Immature natural killer cell (primary cell): ENCODE results near the gene MOK. TPM values are rescaled to one million over a fixed set of nuclear protein-coding genes. Genes with fewer than 3 reads are reported as not detected.
"Not testable (repeated sequence)": the region's sequence is repeated elsewhere in the genome, so short reads cannot be mapped to it uniquely, and the experiment has no call there.

Source experiments
- DNase-seq, 3 donors: peaks; one replicate each; pipeline ENCODE4 v3.0.0; 2022; ENCODE audit warnings: mixed read lengths in 1 of 3
- H3K27ac Mint-ChIP-seq, 6 donors: one replicate each; pipeline ENCODE4 v1.8.0; 2020; ENCODE audit warnings: mixed read lengths in 6 of 6, mild to moderate bottlenecking in 5 of 6, inconsistent platforms in 4 of 6, moderate library complexity in 3 of 6
- H3K27me3 Mint-ChIP-seq, 3 donors: one replicate each; pipeline ENCODE4 v1.8.0; 2020 to 2021; ENCODE audit warnings: low read depth in 3 of 3, mild to moderate bottlenecking in 3 of 3, mixed read lengths in 3 of 3, moderate library complexity in 3 of 3, inconsistent platforms in 1 of 3
- H3K36me3 Mint-ChIP-seq, 3 donors: one replicate each; pipeline ENCODE4 v1.8.0; 2020; ENCODE audit warnings: mixed read lengths in 3 of 3, inconsistent platforms in 2 of 3, mild to moderate bottlenecking in 2 of 3
- H3K4me1 Mint-ChIP-seq, 2 donors: one replicate each; pipeline ENCODE4 v1.8.0; 2020; ENCODE audit warnings: inconsistent platforms in 2 of 2, mild to moderate bottlenecking in 2 of 2, mixed read lengths in 2 of 2, moderate library complexity in 1 of 2
- H3K4me3 Mint-ChIP-seq, 5 donors: one replicate each; pipeline ENCODE4 v1.8.0; 2020; ENCODE audit warnings: mild to moderate bottlenecking in 5 of 5, mixed read lengths in 5 of 5, inconsistent platforms in 3 of 5, moderate library complexity in 3 of 5
- H3K9me3 Mint-ChIP-seq, 6 donors: one replicate each; pipeline ENCODE4 v1.8.0; 2020; ENCODE audit warnings: mild to moderate bottlenecking in 6 of 6, mixed read lengths in 6 of 6, inconsistent platforms in 4 of 6, moderate library complexity in 3 of 6
- polyA plus RNA-seq, 3 donors: library from polyadenylated mRNA; unstranded; fragments of 300-500 nt; fragmentation: Illumina TruSeq; gene quantifications; one replicate each; pipeline ENCODE4 v1.2.3, GENCODE V29; 2021

MOK gene
- polyA plus RNA-seq, 3 donors from 2014 or later, result 1.8 to 4.9 (median 3.2) TPM

DNA sequence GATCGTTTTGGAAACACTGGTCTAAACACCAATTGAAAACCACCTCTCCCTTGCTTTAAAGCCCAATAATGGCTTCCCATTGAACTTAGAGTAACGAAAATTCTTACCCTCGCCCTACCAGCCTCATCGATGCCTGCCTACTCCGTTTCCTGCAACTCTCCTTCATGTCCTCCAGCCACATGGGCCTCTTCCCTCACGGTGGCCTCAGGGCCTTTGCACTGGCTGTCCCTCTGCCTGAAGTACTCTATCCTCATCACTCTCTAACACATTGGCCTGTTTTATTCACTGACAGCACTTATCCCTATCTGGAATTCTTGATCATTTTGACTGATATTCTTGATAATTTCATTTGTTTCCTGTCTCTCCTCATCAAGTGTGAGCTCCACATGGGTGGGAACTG is 46.8 kb downstream of the MOK start:
- H3K27me3 Mint-ChIP-seq, result peaks cover 0 to 1% (median 0%) of the 10 kb centered on the region in 3 donors
- no peak overlapping the region for H3K4me3 Mint-ChIP-seq
- H3K4me1 Mint-ChIP-seq, result no peaks in the 10 kb centered on the region
- DNase-seq, result no peak
- H3K9me3 Mint-ChIP-seq, result no peaks in the 10 kb centered on the region
- H3K36me3 Mint-ChIP-seq, result no peaks in the 10 kb centered on the region
- no peak overlapping the region for H3K27ac Mint-ChIP-seq

DNA sequence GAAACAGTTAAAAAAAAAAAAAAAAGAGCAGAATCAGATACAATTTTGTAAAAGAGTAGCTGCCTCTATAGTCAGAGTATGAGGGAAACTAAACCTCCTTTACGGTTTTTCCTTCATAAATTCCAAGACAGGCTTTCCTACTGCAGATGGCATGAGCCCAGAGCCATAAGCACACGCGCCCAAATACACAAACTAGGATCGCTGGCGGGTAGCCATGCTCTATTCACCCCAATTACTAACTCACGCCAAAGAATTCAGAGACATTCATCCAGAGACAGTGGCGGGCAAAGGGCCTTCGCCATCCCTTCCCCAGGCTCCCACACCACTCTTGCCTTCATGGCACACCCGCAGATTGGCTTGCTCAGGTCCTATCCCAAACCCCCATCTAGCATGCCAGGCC is 48.2 kb downstream of the MOK start:
- Mint-ChIP-seq H3K27me3 (peaks cover 0 to 3% (median 0%) of the 10 kb centered on the region in 3 donors), H3K27ac (no peak overlapping the region), H3K36me3 (no peaks in the 10 kb centered on the region), H3K4me3 (no peak overlapping the region), H3K9me3 (no peaks in the 10 kb centered on the region), H3K4me1 (no peaks in the 10 kb centered on the region)
- DNase-seq, result no peak

DNA sequence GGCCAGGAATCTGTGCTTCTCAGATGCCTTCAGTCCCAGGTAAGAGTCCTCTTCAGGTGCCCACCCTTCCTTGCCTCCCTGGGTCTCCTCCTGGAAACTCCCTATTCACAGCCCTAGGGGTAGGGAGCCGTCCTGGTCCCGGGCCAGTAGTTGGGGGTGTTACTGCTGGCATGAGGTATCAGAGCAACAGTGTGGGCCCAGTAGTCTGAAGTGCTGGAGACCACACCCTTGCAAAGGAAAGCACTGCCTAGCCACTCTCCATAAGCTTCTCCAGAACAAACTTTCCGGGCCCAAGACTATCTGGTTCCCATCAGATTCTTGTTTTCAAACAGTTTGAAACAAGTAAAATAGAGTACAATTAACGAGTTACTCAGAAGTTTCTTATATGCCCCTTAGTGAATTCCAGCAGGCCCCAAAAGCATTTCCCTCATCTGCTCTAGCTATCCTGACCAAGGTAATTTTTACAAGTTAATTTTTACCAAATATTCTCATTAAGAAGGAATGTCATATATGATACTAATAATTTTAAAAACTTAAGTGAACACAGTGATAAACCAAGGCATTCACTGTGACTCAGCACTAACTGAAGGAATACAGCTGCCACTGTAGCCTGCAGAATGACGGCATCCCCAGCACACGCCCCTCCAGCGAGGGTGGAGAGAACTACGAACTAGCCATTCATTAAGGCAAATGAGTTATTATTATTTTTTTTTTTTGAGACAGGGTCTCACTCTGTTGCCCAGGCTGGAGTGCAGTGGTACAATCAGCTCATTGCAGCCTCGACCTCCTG is 49.4 kb downstream of the MOK start:
- no peaks in the 10 kb centered on the region for H3K9me3 Mint-ChIP-seq
- no peak overlapping the region for H3K27ac Mint-ChIP-seq
- peaks cover 0 to 3% (median 0%) of the 10 kb centered on the region in 3 donors for H3K27me3 Mint-ChIP-seq
- no peaks in the 10 kb centered on the region for H3K4me1 Mint-ChIP-seq
- no peak overlapping the region for H3K4me3 Mint-ChIP-seq
- no peak for DNase-seq
- H3K36me3 Mint-ChIP-seq, result no peaks in the 10 kb centered on the region

DNA sequence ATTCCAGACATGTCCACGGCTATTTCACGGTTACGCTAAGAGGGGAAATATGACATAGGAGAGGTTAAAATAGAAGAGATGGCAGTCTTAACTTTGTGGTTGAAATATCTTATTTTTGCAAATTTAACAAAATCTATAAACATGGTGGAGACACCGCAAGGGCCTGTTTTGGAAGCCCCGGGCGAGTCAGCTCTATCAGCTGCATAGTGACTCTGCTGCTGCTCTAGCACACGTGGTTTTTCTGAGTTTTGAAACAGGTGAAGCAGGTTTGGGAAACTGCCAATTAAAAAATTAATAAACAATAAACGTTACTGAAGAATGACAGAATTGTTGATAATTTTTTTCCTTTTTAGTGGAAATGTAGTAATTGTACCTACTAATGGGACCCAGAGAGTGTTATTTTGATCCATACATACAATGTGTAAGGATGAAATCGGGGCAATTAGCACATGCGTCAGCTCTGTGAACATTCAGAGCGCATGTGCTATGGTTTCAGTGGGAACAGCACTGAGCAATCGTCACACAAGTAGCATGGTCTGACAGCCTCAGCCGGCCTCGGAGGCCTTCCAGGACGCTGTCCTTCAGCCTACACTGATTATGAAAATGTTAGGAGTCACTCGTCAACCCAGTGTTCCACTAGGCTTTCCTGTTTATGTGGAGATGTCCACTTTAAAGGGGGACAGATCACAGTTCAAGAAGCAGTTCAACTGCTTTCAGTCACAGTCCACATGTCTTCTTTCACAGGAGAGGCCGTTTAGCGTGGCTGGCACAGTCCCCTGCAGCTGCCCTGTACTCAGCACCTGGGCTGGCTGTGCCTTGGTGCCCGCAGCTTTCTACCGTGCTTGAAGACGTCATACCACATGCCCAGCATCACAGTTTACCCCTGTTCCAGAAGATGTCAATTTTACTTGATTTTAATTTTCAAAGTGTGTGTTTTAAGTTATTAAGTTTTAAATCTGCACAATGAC is 51.8 kb downstream of the MOK start:
- Mint-ChIP-seq H3K4me3 (no peak overlapping the region), H3K9me3 (no peaks in the 10 kb centered on the region), H3K4me1 (no peaks in the 10 kb centered on the region), H3K27me3 (peaks cover 0 to 3% (median 2%) of the 10 kb centered on the region in 3 donors), H3K36me3 (no peaks in the 10 kb centered on the region), H3K27ac (no peak overlapping the region)
- no peak for DNase-seq

DNA sequence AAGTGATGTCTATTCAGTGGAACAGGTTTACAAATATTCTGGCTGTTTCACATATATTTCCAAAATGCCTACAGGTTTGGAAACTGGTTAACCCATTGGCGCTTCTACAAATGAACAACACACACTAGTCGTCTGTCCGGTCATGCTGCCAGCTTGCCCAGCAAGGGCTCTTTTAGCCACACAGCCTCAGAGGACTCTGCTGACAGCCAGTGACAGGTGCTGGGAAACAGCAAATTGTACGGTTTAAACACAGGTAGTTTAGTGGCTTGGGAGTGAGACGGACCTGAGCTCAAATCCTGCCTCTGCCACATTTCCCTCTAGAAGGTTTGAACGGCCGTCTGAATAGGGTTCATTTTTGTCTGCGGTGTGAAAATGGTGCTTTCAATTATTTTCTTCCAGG is 53.8 kb downstream of the MOK start:
- H3K27me3 Mint-ChIP-seq, result peaks cover 0 to 3% (median 2%) of the 10 kb centered on the region in 3 donors
- H3K4me1 Mint-ChIP-seq, result no peaks in the 10 kb centered on the region
- no peak overlapping the region for H3K4me3 Mint-ChIP-seq
- no peak for DNase-seq
- no peaks in the 10 kb centered on the region for H3K9me3 Mint-ChIP-seq
- H3K36me3 Mint-ChIP-seq, result no peaks in the 10 kb centered on the region
- H3K27ac Mint-ChIP-seq, result no peak overlapping the region

DNA sequence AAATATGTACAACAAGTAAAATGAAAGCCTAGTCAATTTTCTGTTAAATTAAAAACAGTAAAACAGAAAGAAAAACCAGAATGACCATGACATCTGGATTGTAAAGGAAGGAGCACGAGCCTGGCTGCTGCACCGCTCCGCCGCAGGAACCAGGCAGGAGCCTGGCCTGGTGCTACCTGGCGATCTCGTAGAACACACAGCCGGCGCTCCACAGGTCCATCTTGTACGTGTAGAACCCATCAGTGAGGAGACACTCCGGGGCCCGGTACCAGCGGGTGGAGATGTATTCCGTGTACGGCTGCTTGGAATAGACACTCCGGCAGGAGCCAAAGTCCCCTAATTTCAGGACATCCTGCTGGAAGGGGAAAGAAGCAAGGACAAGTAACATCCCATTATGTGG is 54.3 kb downstream of the MOK start:
- Mint-ChIP-seq H3K27ac (no peak overlapping the region), H3K4me1 (no peaks in the 10 kb centered on the region), H3K9me3 (no peaks in the 10 kb centered on the region), H3K27me3 (peaks cover 0 to 3% (median 2%) of the 10 kb centered on the region in 3 donors), H3K36me3 (no peaks in the 10 kb centered on the region), H3K4me3 (no peak overlapping the region)
- no peak for DNase-seq

DNA sequence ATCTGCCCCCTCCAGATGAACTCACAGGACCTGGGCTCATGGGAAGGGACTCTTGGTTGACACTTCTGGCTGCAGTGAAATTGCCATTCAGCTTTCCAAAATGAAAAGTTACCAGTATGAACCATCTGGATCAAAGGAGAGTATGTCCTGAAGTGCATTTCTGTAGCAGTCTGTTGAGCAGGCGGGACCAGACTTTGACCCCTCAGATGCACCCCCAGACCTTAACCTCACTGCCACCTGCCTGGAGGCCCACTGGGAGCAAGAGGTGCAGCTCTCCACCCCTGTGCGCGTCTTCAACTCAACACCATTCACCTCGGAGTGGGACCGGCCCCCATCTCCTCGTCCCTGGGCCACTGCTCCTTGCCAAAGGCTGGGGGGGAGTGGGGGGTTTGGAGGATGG is 55.0 kb downstream of the MOK start:
- Mint-ChIP-seq H3K9me3 (no peaks in the 10 kb centered on the region), H3K27ac (no peak overlapping the region), H3K27me3 (peaks cover 0 to 3% (median 2%) of the 10 kb centered on the region in 3 donors), H3K4me3 (no peak overlapping the region), H3K4me1 (no peaks in the 10 kb centered on the region), H3K36me3 (no peaks in the 10 kb centered on the region)
- DNase-seq, result no peak

DNA sequence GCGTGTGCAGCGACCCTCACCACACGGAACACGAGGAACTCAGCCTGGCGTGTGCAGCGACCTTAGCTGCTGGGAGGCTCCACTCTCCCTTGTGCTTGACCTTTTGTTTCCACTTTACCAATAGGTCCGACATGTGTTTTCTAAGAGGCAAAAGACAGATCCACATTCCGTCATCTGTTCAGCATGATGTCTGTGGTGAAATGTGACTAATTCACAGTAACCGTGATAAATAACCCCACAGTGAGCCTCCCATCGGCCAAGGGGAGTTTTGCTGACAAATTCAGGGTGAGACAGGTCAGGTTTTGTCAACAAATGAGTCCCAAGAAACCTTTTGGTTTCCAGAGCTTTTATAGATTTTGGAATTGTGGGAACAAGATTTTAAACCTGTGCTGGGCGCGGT is 55.9 kb downstream of the MOK start:
- Mint-ChIP-seq H3K36me3 (no peaks in the 10 kb centered on the region), H3K4me3 (no peak overlapping the region), H3K9me3 (no peaks in the 10 kb centered on the region), H3K27ac (no peak overlapping the region), H3K27me3 (peaks cover 0 to 3% (median 2%) of the 10 kb centered on the region in 3 donors), H3K4me1 (no peaks in the 10 kb centered on the region)
- no peak for DNase-seq

DNA sequence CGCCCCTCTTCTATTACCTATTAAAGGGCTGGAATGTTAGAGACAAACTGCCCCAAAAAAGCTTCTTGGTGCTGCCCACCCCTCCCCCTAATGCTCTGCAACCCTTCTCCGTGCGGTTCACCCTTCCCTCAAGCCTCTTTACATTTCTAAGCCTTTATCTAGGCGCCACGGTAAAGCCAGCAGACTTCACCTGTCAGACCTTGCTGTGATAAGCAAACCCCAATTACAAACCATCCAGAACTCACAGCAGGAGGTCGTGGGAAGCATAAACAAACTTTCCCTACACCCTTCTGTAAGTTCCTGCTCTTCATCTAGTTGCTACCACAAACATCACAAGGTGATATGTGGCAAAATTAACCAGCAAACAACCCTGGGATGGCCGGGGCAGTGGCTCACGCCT is 56.8 kb downstream of the MOK start:
- Mint-ChIP-seq H3K4me1 (no peaks in the 10 kb centered on the region), H3K27me3 (peaks cover 0 to 3% (median 2%) of the 10 kb centered on the region in 3 donors), H3K36me3 (no peaks in the 10 kb centered on the region), H3K4me3 (no peak overlapping the region), H3K9me3 (no peaks in the 10 kb centered on the region), H3K27ac (no peak overlapping the region)
- no peak for DNase-seq

DNA sequence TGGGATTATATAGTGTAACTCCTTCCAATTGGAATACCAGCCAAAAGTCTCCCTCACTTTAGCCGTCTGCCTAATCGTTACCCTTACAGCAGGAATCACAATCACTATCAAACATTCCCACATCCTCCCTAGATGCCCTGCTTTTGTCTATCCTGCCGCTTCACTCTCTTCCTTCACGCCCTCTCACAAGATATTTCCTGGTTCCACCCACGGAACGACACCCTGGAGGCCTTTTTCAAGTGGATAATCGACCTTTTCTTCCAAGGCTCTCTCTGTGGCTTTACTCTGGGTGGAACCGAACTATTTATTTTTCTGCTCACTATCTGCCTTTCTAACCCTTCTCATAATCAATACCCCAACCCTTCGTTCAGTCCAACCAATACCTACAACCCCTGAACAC is 58.9 kb downstream of the MOK start:
- H3K36me3 Mint-ChIP-seq, result no peaks in the 10 kb centered on the region
- H3K9me3 Mint-ChIP-seq, result no peaks in the 10 kb centered on the region

DNA sequence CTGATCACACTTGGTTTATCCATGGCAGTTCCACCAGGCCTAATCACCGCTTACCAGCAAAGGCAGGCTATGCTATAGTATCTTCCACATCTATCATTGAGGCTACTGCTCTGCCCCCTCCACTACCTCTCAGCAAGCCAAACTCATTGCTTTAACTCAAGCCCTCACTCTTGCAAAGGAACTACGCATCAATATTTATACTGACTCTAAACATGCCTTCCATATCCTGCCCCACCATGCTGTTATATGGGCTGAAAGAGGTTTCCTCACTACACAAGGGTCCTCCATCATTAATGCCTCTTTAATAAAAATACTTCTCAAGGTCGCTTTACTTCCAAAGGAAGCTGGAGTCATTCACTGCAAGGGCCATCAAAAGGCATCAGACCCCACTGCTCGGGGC is 61.2 kb downstream of the MOK start:
- H3K4me3 Mint-ChIP-seq, H3K36me3 Mint-ChIP-seq, DNase-seq, H3K4me1 Mint-ChIP-seq, H3K27ac Mint-ChIP-seq, H3K27me3 Mint-ChIP-seq, H3K9me3 Mint-ChIP-seq: not testable (repeated sequence)

More for the DNA sequence above, 58.9 kb downstream of the MOK start:
- H3K27me3 Mint-ChIP-seq, result peaks cover 0 to 3% (median 0%) of the 10 kb centered on the region in 3 donors
- DNase-seq, result no peak
- no peak overlapping the region for H3K4me3 Mint-ChIP-seq
- no peak overlapping the region for H3K27ac Mint-ChIP-seq
- H3K4me1 Mint-ChIP-seq, result no peaks in the 10 kb centered on the region

DNA sequence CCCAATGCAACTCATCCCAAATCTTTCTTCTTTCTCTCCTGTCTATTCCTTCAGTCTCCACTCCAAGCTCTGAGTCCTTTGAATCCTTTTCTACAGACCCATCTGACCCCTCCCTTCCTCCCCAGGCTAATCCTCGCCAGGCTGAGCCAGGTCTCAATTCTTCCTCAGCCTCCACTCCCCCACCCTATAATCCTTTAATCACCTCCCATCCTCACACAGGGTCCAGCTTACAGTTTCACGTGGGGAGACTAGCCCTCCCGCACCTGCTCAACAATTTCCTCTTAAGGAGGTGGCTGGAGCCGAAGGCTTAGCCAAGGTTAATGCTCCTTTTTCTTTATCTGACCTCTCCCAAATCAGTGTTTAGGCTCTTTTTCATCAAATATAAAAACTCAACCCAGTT is 63.8 kb downstream of the MOK start:
- no peak for DNase-seq
- Mint-ChIP-seq H3K4me3 (no peak overlapping the region), H3K36me3 (no peaks in the 10 kb centered on the region), H3K9me3 (no peaks in the 10 kb centered on the region), H3K27ac (no peak overlapping the region), H3K4me1 (no peaks in the 10 kb centered on the region), H3K27me3 (peaks cover 0 to 1% (median 0%) of the 10 kb centered on the region in 3 donors)

DNA sequence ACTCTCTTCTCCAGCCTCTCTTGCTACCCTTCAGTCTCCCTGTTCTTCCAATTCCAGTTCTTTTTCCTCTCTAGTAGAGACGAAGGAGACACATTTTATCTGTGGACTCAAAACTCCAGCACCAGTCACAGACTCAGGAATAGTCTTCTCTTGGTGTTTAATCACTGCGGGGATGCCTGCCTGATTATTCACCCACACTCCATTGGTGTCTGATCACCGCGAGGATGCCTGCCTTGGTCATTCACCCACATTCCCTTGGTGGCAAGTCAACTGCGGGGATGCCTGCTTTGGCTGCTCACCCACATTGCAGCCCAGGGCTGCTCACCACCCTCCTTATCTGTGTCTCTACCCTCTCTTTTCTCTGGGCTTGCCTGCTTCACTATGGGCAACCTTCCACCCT is 64.5 kb downstream of the MOK start:
- not testable (repeated sequence) for H3K9me3 Mint-ChIP-seq, DNase-seq, H3K27me3 Mint-ChIP-seq, H3K36me3 Mint-ChIP-seq, H3K27ac Mint-ChIP-seq, H3K4me1 Mint-ChIP-seq, H3K4me3 Mint-ChIP-seq

DNA sequence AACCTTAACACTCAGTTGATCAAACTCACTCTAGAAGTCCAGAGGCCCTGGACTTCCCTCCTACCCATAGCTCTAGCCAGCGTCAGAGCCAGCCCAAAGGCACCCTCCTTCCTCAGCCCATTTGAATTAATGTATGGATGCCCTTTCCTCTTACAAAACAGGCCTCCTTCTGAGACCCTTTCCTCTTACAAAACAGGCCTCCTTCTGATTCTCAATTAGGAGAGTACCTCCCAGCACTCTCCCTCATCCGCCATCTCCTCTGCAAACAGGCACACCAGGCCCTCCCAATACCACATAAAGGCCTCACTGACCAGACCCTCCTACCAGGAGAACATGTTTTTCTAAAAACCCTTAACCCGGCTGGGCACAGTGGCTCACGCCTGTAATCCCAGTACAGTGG is 65.7 kb downstream of the MOK start:
- Mint-ChIP-seq H3K9me3 (no peaks in the 10 kb centered on the region), H3K4me3 (no peak overlapping the region), H3K27me3 (peaks cover 0 to 1% (median 0%) of the 10 kb centered on the region in 3 donors), H3K4me1 (no peaks in the 10 kb centered on the region), H3K27ac (no peak overlapping the region), H3K36me3 (no peaks in the 10 kb centered on the region)
- DNase-seq, result no peak
